IMR-90 (cell line): Measurements from ENCODE around the gene FOCAD. TPM values are rescaled to one million over a fixed set of nuclear protein-coding genes. Genes with fewer than 3 reads are reported as not detected.

Experiments
- ATAC-seq: fragments of 200-7000 bp; cut with Tn5 transposase; 2 replicates; pipeline ENCODE4 v1.9.1; 2020; ENCODE audit warnings: low read depth, mild to moderate bottlenecking, moderate library complexity
- BruUV-seq: library from RNA; stranded (reverse); fragments of 400-500 nt; replicated peaks from 2 replicates; lab custom pipeline; 2021; lab: Mats Ljungman, UMichigan
- CTCF ChIA-PET: fragments of 300-600 bp; formaldehyde crosslinking; extraction: SDS; loops from one replicate; lab custom pipeline; 2021; ENCODE audit warnings: antibody characterized with exemption; lab: Yijun Ruan, JAX
- POLR2A ChIA-PET: fragments of 300-600 bp; sonication (Branson Sonifier 250); formaldehyde crosslinking; loops from one replicate; lab custom pipeline; 2022; ENCODE audit warnings: antibody characterized with exemption; ENCODE audit not compliant: unreplicated experiment; lab: Charles Lee
- DNase-seq: peaks from one replicate; pipeline ENCODE4 v3.0.0; 2013
- H2AFZ ChIP-seq: replicated peaks from 2 replicates; pipeline ENCODE3; 2013; ENCODE audit warnings: low read length, mild to moderate bottlenecking; ENCODE audit not compliant: poor library complexity
- H2AK5ac ChIP-seq: 2 replicates; pipeline ENCODE4 v1.6.1; 2013; ENCODE audit warnings: low read depth, low read length, inconsistent platforms
- H2AK9ac ChIP-seq: replicated peaks from 2 replicates; pipeline ENCODE3; 2013; ENCODE audit warnings: mild to moderate bottlenecking, low read depth, low read length, moderate library complexity; ENCODE audit not compliant: poor library complexity
- H2BK120ac ChIP-seq: 2 replicates; pipeline ENCODE4 v1.6.1; 2013; ENCODE audit warnings: low read depth, low read length, inconsistent platforms
- H2BK15ac ChIP-seq: 3 replicates; pipeline ENCODE4 v1.6.1; 2013; ENCODE audit warnings: low read depth, low read length, inconsistent platforms
- H2BK20ac ChIP-seq: 2 replicates; pipeline ENCODE4 v1.6.1; 2013; ENCODE audit warnings: low read depth, mild to moderate bottlenecking, inconsistent platforms, low read length, moderate library complexity
- H2BK5ac ChIP-seq: 2 replicates; pipeline ENCODE4 v1.6.1; 2013; ENCODE audit warnings: mild to moderate bottlenecking, low read depth, low read length, inconsistent platforms; ENCODE audit not compliant: poor library complexity, severe bottlenecking
- H3K14ac ChIP-seq: replicated peaks from 2 replicates; pipeline ENCODE4 v1.6.1; 2013; ENCODE audit warnings: low read depth, low read length, inconsistent platforms
- H3K18ac ChIP-seq: 2 replicates; pipeline ENCODE4 v1.6.1; 2013; ENCODE audit warnings: low read depth, low read length, control low read depth
- H3K23ac ChIP-seq: 2 replicates; pipeline ENCODE4 v1.6.1; 2013; ENCODE audit warnings: low read depth, low read length, inconsistent platforms
- H3K27ac ChIP-seq: 2 replicates; pipeline ENCODE4 v1.5.1; 2013; ENCODE audit warnings: mild to moderate bottlenecking, control low read depth, low read length; ENCODE audit not compliant: insufficient read depth
- H3K27me3 ChIP-seq: 2 replicates; pipeline ENCODE4 v1.6.1; 2013; ENCODE audit warnings: low read length; ENCODE audit not compliant: control insufficient read depth, insufficient read depth
- H3K36me3 ChIP-seq: 2 replicates; pipeline ENCODE4 v1.6.1; 2013; ENCODE audit warnings: low read length, mixed read lengths; ENCODE audit not compliant: control insufficient read depth, insufficient read depth
- H3K4ac ChIP-seq: 2 replicates; pipeline ENCODE4 v1.6.1; 2013; ENCODE audit warnings: low read depth, low read length, inconsistent platforms
- H3K4me1 ChIP-seq: 2 replicates; pipeline ENCODE4 v1.6.1; 2013; ENCODE audit warnings: low read length, mixed read lengths; ENCODE audit not compliant: control insufficient read depth, insufficient read depth
- H3K4me2 ChIP-seq: 2 replicates; pipeline ENCODE4 v1.6.1; 2013; ENCODE audit warnings: low read depth, mild to moderate bottlenecking, control low read depth, low read length, moderate library complexity
- H3K4me3 ChIP-seq: 2 replicates; pipeline ENCODE4 v1.5.1; 2013; ENCODE audit warnings: low read depth, mild to moderate bottlenecking, control low read depth, low read length, moderate library complexity; ENCODE audit not compliant: insufficient read depth
- H3K56ac ChIP-seq: 2 replicates; pipeline ENCODE4 v1.6.1; 2013; ENCODE audit warnings: low read length, inconsistent platforms; ENCODE audit not compliant: insufficient read depth; ENCODE audit errors: extremely low read depth
- H3K79me1 ChIP-seq, 2 experiments: 2 replicates each; pipeline ENCODE4 v1.6.1; 2013; ENCODE audit warnings: low read length in 2 of 2, inconsistent platforms in 1 of 2, low read depth in 1 of 2
- H3K9ac ChIP-seq: 2 replicates; pipeline ENCODE4 v1.6.1; 2013; ENCODE audit warnings: low read depth, low read length, control low read depth
- H3K9me1 ChIP-seq: 2 replicates; pipeline ENCODE4 v1.6.1; 2013; ENCODE audit warnings: low read length, inconsistent platforms; ENCODE audit not compliant: insufficient read depth
- H3K9me3 ChIP-seq: 2 replicates; pipeline ENCODE4 v1.6.1; 2013; ENCODE audit warnings: low read length; ENCODE audit not compliant: control insufficient read depth, insufficient read depth
- H4K20me1 ChIP-seq: 2 replicates; pipeline ENCODE4 v1.6.1; 2013; ENCODE audit warnings: low read length, inconsistent platforms; ENCODE audit not compliant: insufficient read depth
- H4K5ac ChIP-seq: 2 replicates; pipeline ENCODE4 v1.6.1; 2013; ENCODE audit warnings: mild to moderate bottlenecking, low read depth, low read length, control low read depth
- H4K8ac ChIP-seq, 2 experiments: 2 replicates each; pipeline ENCODE4 v1.6.1; 2013; ENCODE audit warnings: low read depth in 2 of 2, low read length in 2 of 2, control low read depth in 1 of 2, inconsistent platforms in 1 of 2
- H4K91ac ChIP-seq: 2 replicates; pipeline ENCODE4 v1.6.1; 2013; ENCODE audit warnings: low read depth, low read length, inconsistent platforms; ENCODE audit not compliant: insufficient read depth
- BHLHE40 ChIP-seq: fragments of 150-350 bp; IDR thresholded peaks from 2 replicates; pipeline ENCODE4 v1.6.1; 2016; ENCODE audit warnings: mild to moderate bottlenecking, low read depth, low read length
- CEBPB ChIP-seq: IDR thresholded peaks from 2 replicates; pipeline ENCODE4 v1.6.1; 2012; ENCODE audit warnings: low read depth, low read length, improper control_type of control experiment
- ELK1 ChIP-seq: fragments of 150-350 bp; IDR thresholded peaks from 2 replicates; pipeline ENCODE4 v1.6.1; 2016; ENCODE audit warnings: low read depth, mild to moderate bottlenecking, low read length, moderate library complexity, borderline replicate concordance
- FOS ChIP-seq: fragments of 150-350 bp; IDR thresholded peaks from 2 replicates; pipeline ENCODE4 v1.6.1; 2016; ENCODE audit warnings: low read depth, low read length
- MAFK ChIP-seq: IDR thresholded peaks from 2 replicates; pipeline ENCODE4 v1.6.1; 2012; ENCODE audit warnings: low read depth, low read length, improper control_type of control experiment
- MAZ ChIP-seq: IDR thresholded peaks from 2 replicates; pipeline ENCODE4 v1.6.1; 2012; ENCODE audit warnings: low read depth, mild to moderate bottlenecking, low read length, improper control_type of control experiment, moderate library complexity, borderline replicate concordance
- MXI1 ChIP-seq: IDR thresholded peaks from 2 replicates; pipeline ENCODE4 v1.6.1; 2012; ENCODE audit warnings: low read depth, mild to moderate bottlenecking, low read length, moderate library complexity, borderline replicate concordance
- POLR2A ChIP-seq: IDR thresholded peaks from 2 replicates; pipeline ENCODE4 v1.6.1; 2012; ENCODE audit warnings: mild to moderate bottlenecking, low read depth, low read length
- RCOR1 ChIP-seq: IDR thresholded peaks from 2 replicates; pipeline ENCODE4 v1.6.1; 2012; ENCODE audit warnings: mild to moderate bottlenecking, low read length, improper control_type of control experiment; ENCODE audit not compliant: insufficient replicate concordance
- SMC3 ChIP-seq: fragments of 150-350 bp; IDR thresholded peaks from 2 replicates; pipeline ENCODE4 v1.6.1; 2016; ENCODE audit warnings: low read depth, mild to moderate bottlenecking, antibody characterized with exemption, low read length, moderate library complexity
- WGBS, 2 experiments: methylation state at CpG; one replicate each; pipeline versions ENCODE4 v1.1.5 to v1.1.7; 2013; ENCODE audit warnings: missing lambda C conversion rate in 2 of 2; ENCODE audit not compliant: insufficient read length in 1 of 2; ENCODE audit errors: extremely low coverage in 2 of 2; 5-methylcytosine and 5-hydroxymethylcytosine counted together
- dilution Hi-C: fragments of 300-500 bp; cut with HindIII; formaldehyde crosslinking; loops from one replicate; pipeline ENCODE4 v1.14.3; 2018; ENCODE audit warnings: low sequenced_read_pairs; ENCODE audit not compliant: unreplicated experiment
- in situ Hi-C: fragments of 300-500 bp; cut with MboI; formaldehyde crosslinking; loops from 3 replicates; pipeline ENCODE4 v1.14.3; 2019; ENCODE audit warnings: low sequenced_read_pairs, inconsistent platforms, mixed read lengths
- intact Hi-C: fragments of 100-400 bp; cut with micrococcal nuclease; formaldehyde crosslinking; loops from 2 replicates; pipeline ENCODE4 v1.10.0; 2022
- polyA plus RNA-seq, 3 experiments: library from polyadenylated mRNA; depleted of rRNA; stranded (reverse); fragments of >200 nt; gene quantifications; 2 replicates each; pipeline ENCODE4 v1.2.3, GENCODE V29; 2012; ENCODE audit warnings: low replicate concordance in 1 of 3
- total RNA-seq: library from RNA; depleted of rRNA; stranded (reverse); fragments of >200 nt; gene quantifications from 2 replicates; pipeline ENCODE4 v1.2.3, GENCODE V29; 2012

FOCAD gene
- total and polyA plus RNA-seq, 2 of the 4 experiments (the other 2 are of a cell fraction): 28.8 to 91.2 TPM

- no peak overlapping the region for H3K18ac ChIP-seq
- H4K8ac ChIP-seq: no peak overlapping the region
- no CpG with 5 or more reads among the region's 2 CpGs for WGBS, 2 experiments
- no peak for TF ChIP-seq SMC3
- TF ChIP-seq ELK1: no peak
- no peak for TF ChIP-seq MAFK
- no peak for TF ChIP-seq BHLHE40
- TF ChIP-seq RCOR1: no peak
- no peak for TF ChIP-seq FOS
- TF ChIP-seq MAZ: no peak
- TF ChIP-seq CEBPB: no peak
- TF ChIP-seq MXI1: no peak
- no peak for TF ChIP-seq POLR2A
- no peak overlapping the region for H3K4me3 ChIP-seq
- H3K9me3 ChIP-seq: no peaks in the 10 kb centered on the region
- H3K27ac ChIP-seq: no peak overlapping the region
- in situ Hi-C loops: no loop called here
- H2AFZ ChIP-seq: no peak overlapping the region
- DNase-seq (no peak), ATAC-seq (no peak)
- ChIA-PET CTCF (interaction anchor here (1.1 to 1.3 kb wide), 2 partner anchors 9 to 15 kb away, joined by 3 to 4 read pairs; no protein-coding TSS in a partner anchor), POLR2A (no interaction called here)
- H3K79me1 ChIP-seq: no peaks in the 10 kb centered on the region
- H3K9ac ChIP-seq: no peak overlapping the region
- no peak overlapping the region for H3K4me2 ChIP-seq
- dilution Hi-C loops: no loop called here
- H3K36me3 ChIP-seq: no peaks in the 10 kb centered on the region
- no peak overlapping the region for H2BK15ac ChIP-seq
- no peak overlapping the region for H2BK120ac ChIP-seq
- H2BK5ac ChIP-seq: no peak overlapping the region
- no peak overlapping the region for H2AK9ac ChIP-seq
- no peak overlapping the region for H3K56ac ChIP-seq
- no peak overlapping the region for H2AK5ac ChIP-seq
- no peak overlapping the region for H3K4ac ChIP-seq
- BruUV-seq: no TSS peak
- no peaks in the 10 kb centered on the region for H4K20me1 ChIP-seq
- no peaks in the 10 kb centered on the region for H3K4me1 ChIP-seq
- H4K5ac ChIP-seq: no peak overlapping the region
- H3K27me3 ChIP-seq: no peaks in the 10 kb centered on the region
- H4K91ac ChIP-seq: no peak overlapping the region
- no peak overlapping the region for H2BK20ac ChIP-seq
- no peaks in the 10 kb centered on the region; the same call in 1 of the 2 replicates for H3K9me1 ChIP-seq
- no peak overlapping the region for H3K14ac ChIP-seq
- intact Hi-C loops: no loop called here
- no peak overlapping the region for H3K23ac ChIP-seq
Observed at GRCh38 chr9:20908461-20908860, 224.4 kb downstream of the FOCAD start.
